OCI-LY1 (cell line): Measurements from ENCODE around the gene NF2.
"Not testable (repeated sequence)": the region's sequence is repeated elsewhere in the genome, so short reads cannot be mapped to it uniquely, and the experiment has no call there.

Source experiments
- H2AFZ ChIP-seq: fragments of 200-600 bp; sonication (generic), shearing (Covaris generic); 2 replicates; pipeline ENCODE4 v1.6.0; 2014; ENCODE audit warnings: antibody characterized with exemption, mild to moderate bottlenecking, low read length
- H3F3A ChIP-seq: fragments of 200-600 bp; sonication (generic), shearing (Covaris generic); 2 replicates; pipeline ENCODE4 v1.6.0; 2014; ENCODE audit warnings: mild to moderate bottlenecking, antibody characterized with exemption, low read length, moderate library complexity; ENCODE audit not compliant: insufficient read depth
- H3K27ac ChIP-seq: fragments of 200-600 bp; sonication (generic); 2 replicates; pipeline ENCODE4 v1.5.1; 2014; ENCODE audit warnings: low read length, mixed run types, mild to moderate bottlenecking, low read depth; ENCODE audit not compliant: poor library complexity, severe bottlenecking
- H3K27me3 ChIP-seq: fragments of 200-600 bp; sonication (generic); 2 replicates; pipeline ENCODE4 v1.6.0; 2014; ENCODE audit warnings: antibody characterized with exemption, mild to moderate bottlenecking, low read length, moderate library complexity; ENCODE audit not compliant: insufficient read depth
- H3K36me3 ChIP-seq: fragments of 200-600 bp; sonication (generic); 2 replicates; pipeline ENCODE4 v1.6.1; 2014; ENCODE audit warnings: mild to moderate bottlenecking, antibody characterized with exemption, low read length, moderate library complexity, mixed read lengths; ENCODE audit not compliant: insufficient read depth
- H3K4me1 ChIP-seq: fragments of 200-600 bp; sonication (generic); 2 replicates; pipeline ENCODE4 v1.5.1; 2014; ENCODE audit warnings: mild to moderate bottlenecking, low read length, moderate library complexity; ENCODE audit not compliant: insufficient read depth, severe bottlenecking
- H3K4me2 ChIP-seq: fragments of 200-600 bp; sonication (generic), shearing (Covaris generic); 2 replicates; pipeline ENCODE4 v1.6.1; 2014; ENCODE audit warnings: low read length
- H3K4me3 ChIP-seq: fragments of 200-600 bp; sonication (generic); 2 replicates; pipeline ENCODE4 v1.5.1; 2014; ENCODE audit warnings: low read length, low read depth, mild to moderate bottlenecking, mixed read lengths; ENCODE audit not compliant: poor library complexity, severe bottlenecking
- H3K79me2 ChIP-seq: fragments of 200-600 bp; shearing (Covaris generic); 2 replicates; pipeline ENCODE4 v1.6.1; 2016; ENCODE audit warnings: mixed run types, low read length, mixed read lengths; ENCODE audit not compliant: insufficient read depth
- H3K9ac ChIP-seq: fragments of 200-600 bp; sonication (generic), shearing (Covaris generic); 2 replicates; pipeline ENCODE4 v1.6.1; 2014; ENCODE audit warnings: mild to moderate bottlenecking, low read length, mixed read lengths
- H3K9me2 ChIP-seq: fragments of 200-600 bp; sonication (generic), shearing (Covaris generic); 2 replicates; pipeline ENCODE4 v1.6.1; 2014; ENCODE audit warnings: low read depth, mild to moderate bottlenecking, low read length, mixed read lengths
- H3K9me3 ChIP-seq: fragments of 200-600 bp; shearing (Covaris generic); 2 replicates; pipeline ENCODE4 v1.6.1; 2014; ENCODE audit warnings: low read length, mixed read lengths
- H4K20me1 ChIP-seq: fragments of 200-600 bp; sonication (generic), shearing (Covaris generic); 2 replicates; pipeline ENCODE4 v1.6.0; 2016; ENCODE audit warnings: mild to moderate bottlenecking, low read length; ENCODE audit not compliant: insufficient read depth
- EZH2 ChIP-seq: fragments of 200-600 bp; sonication (generic), shearing (Covaris generic); IDR thresholded peaks from 2 replicates; pipeline ENCODE4 v1.8.0; 2017; ENCODE audit warnings: borderline replicate concordance, mixed run types, mild to moderate bottlenecking, antibody characterized with exemption, low read length, moderate library complexity, mixed read lengths
- TF ChIP-seq, protein P1 (sequence below): fragments of 200-600 bp; sonication (generic), shearing (Covaris generic); IDR thresholded peaks from 2 replicates; pipeline ENCODE4 v1.5.1; 2017; ENCODE audit warnings: mild to moderate bottlenecking, antibody characterized with exemption, low read length, moderate library complexity, mixed read lengths

Gene NF2

GRCh38 chr22:29593923-29594322, 9.5 kb upstream of the NF2 start:
- H3K4me2 ChIP-seq, result no peak overlapping the region
- TF ChIP-seq, protein P1, sequence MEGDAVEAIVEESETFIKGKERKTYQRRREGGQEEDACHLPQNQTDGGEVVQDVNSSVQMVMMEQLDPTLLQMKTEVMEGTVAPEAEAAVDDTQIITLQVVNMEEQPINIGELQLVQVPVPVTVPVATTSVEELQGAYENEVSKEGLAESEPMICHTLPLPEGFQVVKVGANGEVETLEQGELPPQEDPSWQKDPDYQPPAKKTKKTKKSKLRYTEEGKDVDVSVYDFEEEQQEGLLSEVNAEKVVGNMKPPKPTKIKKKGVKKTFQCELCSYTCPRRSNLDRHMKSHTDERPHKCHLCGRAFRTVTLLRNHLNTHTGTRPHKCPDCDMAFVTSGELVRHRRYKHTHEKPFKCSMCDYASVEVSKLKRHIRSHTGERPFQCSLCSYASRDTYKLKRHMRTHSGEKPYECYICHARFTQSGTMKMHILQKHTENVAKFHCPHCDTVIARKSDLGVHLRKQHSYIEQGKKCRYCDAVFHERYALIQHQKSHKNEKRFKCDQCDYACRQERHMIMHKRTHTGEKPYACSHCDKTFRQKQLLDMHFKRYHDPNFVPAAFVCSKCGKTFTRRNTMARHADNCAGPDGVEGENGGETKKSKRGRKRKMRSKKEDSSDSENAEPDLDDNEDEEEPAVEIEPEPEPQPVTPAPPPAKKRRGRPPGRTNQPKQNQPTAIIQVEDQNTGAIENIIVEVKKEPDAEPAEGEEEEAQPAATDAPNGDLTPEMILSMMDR, result no peak
- no peak for TF ChIP-seq EZH2
- no peak overlapping the region for H3K27ac ChIP-seq

DNA sequence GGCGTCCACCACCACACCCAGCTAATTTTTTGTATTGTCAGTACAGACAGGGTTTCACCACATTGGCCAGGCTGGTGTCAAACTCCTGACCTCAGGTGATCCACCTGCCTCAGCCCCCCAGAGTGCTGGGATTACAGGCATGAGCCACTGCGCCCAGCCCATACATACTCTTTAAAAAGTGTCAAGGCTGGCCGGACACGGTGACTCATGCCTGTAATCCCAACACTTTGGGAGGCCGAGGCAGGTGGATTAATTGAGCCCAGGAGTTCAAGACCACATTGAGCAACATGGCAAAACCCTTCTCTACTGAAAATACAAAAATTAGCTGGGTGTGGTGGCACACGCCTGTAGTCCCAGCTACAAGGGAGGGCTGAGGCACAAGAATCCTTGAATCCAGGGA, 9.0 kb upstream of the NF2 start:
- H3K79me2 ChIP-seq, result not testable (repeated sequence)

More at GRCh38 chr22:29593923-29594322, 9.5 kb upstream of the NF2 start:
- no peak overlapping the region for H2AFZ ChIP-seq
- H3K9me2 ChIP-seq, result no peaks in the 10 kb centered on the region
- no peaks in the 10 kb centered on the region for H3F3A ChIP-seq
- no peaks in the 10 kb centered on the region for H3K4me1 ChIP-seq
- no peaks in the 10 kb centered on the region for H3K27me3 ChIP-seq
- no peak overlapping the region for H3K9ac ChIP-seq
- H3K9me3 ChIP-seq, result no peaks in the 10 kb centered on the region
- H4K20me1 ChIP-seq, result no peaks in the 10 kb centered on the region
- H3K4me3 ChIP-seq, result no peak overlapping the region
- no peaks in the 10 kb centered on the region for H3K36me3 ChIP-seq
- no peaks in the 10 kb centered on the region for H3K79me2 ChIP-seq

GRCh38 chr22:29596408-29596807, 7.0 kb upstream of the NF2 start:
- Histone ChIP-seq H3K27me3 (no peaks in the 10 kb centered on the region), H3K4me2 (no peak overlapping the region), H2AFZ (no peak overlapping the region), H3K27ac (no peak overlapping the region), H3K9ac (no peak overlapping the region), H3K79me2 (no peaks in the 10 kb centered on the region), H3K9me3 (no peaks in the 10 kb centered on the region), H3K36me3 (no peaks in the 10 kb centered on the region), H3K4me1 (no peaks in the 10 kb centered on the region), H3K9me2 (no peaks in the 10 kb centered on the region), H3F3A (no peaks in the 10 kb centered on the region), H3K4me3 (no peak overlapping the region), H4K20me1 (no peaks in the 10 kb centered on the region)
- TF ChIP-seq, protein P1, result no peak
- TF ChIP-seq EZH2, result no peak

More for the DNA sequence above, 9.0 kb upstream of the NF2 start:
- not testable (repeated sequence) for H4K20me1 ChIP-seq, H3K9me3 ChIP-seq, H3K9ac ChIP-seq, H3K4me3 ChIP-seq, H3F3A ChIP-seq, H3K36me3 ChIP-seq, H2AFZ ChIP-seq, H3K27me3 ChIP-seq, H3K27ac ChIP-seq, H3K4me1 ChIP-seq, H3K9me2 ChIP-seq, H3K4me2 ChIP-seq

- H2AFZ ChIP-seq, H3K4me2 ChIP-seq: not testable (repeated sequence)
These were observed 5.4 kb upstream of the NF2 start for GRCh38 chr22:29597871-29598683.

More at GRCh38 chr22:29597871-29598683, 5.4 kb upstream of the NF2 start:
- H3K4me1 ChIP-seq, H3K4me3 ChIP-seq, H3K27me3 ChIP-seq, H3F3A ChIP-seq, H4K20me1 ChIP-seq, H3K36me3 ChIP-seq, H3K9ac ChIP-seq, H3K9me2 ChIP-seq, H3K9me3 ChIP-seq, H3K79me2 ChIP-seq, H3K27ac ChIP-seq: not testable (repeated sequence)
